HG03432 (cell line): ENCODE results near the gene PAN2.
"Not testable (repeated sequence)": the region's sequence is repeated elsewhere in the genome, so short reads cannot be mapped to it uniquely, and the experiment has no call there.

Experiments used
- ATAC-seq: cut with Tn5 transposase; IDR thresholded peaks from one replicate; pipeline ENCODE4 v1.9.1; 2021; ENCODE audit warnings: mild to moderate bottlenecking, moderate library complexity; ENCODE audit not compliant: unreplicated experiment

Gene PAN2

DNA sequence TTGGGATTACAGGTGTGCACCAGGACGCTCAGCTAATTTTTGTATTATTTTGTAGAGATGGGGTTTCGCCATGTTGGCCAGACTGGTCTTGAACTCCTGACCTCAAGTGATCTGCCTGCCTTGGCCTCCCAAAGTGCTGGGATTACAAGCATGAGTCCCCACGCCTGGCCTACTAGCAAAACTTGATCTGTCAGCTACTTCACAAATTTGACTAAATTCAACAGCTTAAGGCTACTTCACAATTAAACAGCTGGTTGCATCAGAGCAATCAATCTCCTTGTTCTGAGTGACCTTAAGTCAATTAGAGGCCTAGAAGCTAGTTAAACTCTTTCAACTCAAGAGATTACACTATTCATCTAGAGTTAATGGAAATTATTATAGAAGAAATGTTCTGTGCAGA lies 54.9 kb downstream of the PAN2 start:
- no peak for ATAC-seq

DNA sequence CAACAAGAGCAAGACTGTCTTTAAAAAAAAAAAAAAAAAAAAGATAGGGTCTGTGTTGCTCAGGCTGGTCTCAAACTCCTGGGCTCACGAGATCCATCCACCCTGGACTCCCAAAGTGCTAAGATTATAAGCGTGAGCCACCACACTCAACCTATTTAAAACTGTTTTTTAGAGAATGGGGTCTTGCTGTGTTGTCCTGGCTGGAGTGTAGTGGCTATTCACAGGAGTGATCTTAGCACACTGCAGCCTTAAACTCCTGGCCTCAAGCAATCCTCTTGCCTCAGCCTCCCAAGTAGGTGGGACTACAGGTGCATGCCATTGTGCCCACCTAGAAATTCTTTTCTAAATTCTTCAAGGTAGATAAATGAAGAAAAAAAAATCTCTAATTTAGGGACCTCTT lies 59.5 kb downstream of the PAN2 start:
- ATAC-seq, result no peak

DNA sequence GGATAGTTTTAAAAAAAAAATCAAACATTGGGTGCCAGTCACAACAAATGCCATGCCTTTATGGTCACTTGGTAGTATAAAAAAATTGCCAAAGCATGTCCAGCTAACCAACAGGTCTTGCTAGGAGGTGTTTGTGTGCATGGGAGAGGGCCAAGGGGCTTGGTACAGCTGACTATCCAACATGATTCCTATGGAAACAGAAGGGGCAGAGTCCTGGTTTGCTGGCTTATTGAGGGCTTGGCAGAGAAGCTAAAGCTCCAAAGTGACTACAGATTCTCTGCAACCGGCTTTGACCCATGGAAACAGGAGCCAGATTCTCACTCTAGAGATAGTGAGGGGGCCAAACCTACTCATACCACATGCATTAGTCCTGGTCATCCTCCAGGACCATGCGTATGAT lies 61.3 kb downstream of the PAN2 start:
- ATAC-seq, result not testable (repeated sequence)

DNA sequence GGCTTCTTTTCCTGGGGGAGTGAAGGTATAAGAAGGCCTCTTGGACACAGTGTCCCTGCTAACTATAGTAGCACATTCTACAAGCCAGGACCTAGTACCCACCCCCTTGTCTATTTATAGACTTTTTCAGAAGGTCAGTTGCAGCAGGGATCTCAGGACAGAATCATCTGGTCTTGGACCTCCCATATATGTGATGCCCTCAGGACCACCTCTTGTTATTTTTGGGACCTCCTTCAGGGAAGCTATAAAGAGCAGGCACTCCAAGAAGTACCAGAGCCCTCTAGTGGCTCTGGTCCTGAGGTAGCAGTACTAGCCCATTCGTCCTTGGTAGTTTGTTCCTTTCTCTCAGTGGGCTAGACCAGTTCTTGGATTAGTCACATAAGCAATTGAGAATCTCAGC lies 62.8 kb downstream of the PAN2 start:
- ATAC-seq, result no peak

DNA sequence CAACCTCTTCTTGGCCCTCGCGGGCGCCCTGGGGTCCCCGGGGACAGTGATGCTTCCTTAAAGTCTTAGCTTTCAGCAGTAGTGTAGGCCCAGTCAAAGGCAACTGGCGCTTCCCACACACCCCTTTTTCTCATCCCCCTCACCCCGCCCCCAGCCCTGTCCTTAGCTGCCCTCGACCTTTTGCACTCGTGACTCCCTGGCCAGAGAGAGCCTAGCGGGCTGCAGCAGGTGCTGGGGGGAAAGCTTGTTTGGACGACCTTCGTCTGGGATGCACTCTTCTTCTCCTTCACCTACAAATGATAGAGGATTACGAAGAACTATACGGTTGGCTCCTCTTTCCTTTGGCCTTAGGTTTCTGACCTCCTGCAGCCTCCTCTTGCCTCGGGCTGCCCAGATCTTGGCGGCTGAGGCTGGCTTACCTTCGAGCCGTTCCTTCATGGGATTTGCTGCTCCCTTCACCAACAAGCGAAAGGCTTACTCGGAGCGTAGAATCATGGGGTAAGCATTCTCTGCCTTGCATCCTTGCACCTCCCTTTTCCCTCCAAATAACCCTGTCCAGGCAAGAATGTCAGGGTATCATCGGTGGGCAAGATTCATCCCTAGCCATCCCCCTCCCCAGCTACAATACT lies 66.2 kb downstream of the PAN2 start:
- peak; percentile 19 for ATAC-seq

DNA sequence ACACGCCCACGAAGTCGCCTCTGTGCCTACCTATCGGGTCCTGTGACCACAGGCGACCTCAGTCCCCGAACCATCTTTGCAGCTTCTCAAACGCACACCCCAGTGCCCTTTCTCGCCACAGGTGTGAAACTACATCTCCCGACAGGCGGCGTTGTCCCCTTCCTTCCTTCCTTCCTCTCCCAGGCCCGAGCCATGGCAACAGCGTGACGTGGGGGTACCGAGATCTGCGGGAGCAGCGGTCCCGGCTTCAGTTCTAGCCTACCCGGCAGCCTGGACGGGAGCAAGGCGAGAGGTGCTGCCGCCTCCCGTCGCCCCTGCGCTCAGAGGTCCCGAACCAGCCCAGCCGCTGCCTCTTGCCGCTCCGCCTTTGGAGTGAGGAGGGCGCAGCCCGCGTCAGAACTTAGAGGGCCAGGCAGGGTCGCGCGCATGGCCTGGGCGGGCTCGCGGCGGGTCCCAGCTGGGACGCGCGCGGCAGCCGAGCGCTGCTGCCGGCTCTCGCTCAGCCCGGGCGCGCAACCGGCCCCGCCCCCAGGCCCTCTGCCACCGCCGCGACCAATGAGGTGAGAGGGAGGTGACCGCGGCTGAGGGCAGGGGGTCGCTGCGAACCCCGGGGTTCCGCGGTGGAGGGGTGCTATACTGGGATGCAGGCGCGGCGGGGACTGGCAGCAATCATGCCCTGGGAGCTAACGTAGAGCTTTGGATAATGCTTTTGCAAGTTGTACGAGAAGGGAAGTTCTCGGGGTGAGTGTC lies 66.9 kb downstream of the PAN2 start, which contains the start of gene COQ10A:
Gene COQ10A (plus strand): TSS at position 250 of the 750 bp plus-strand sequence. CDS start 177 bp downstream, at position 427.
- peak; percentile 92 for ATAC-seq
